HG02884 (cell line): ENCODE results near the gene HES5.
"Not testable (repeated sequence)": the region's sequence is repeated elsewhere in the genome, so short reads cannot be mapped to it uniquely, and the experiment has no call there.

ENCODE experiments used
- ATAC-seq: cut with Tn5 transposase; IDR thresholded peaks from one replicate; pipeline ENCODE4 v1.9.1; 2021; ENCODE audit warnings: mild to moderate bottlenecking, moderate library complexity; ENCODE audit not compliant: unreplicated experiment

The HES5 gene

DNA sequence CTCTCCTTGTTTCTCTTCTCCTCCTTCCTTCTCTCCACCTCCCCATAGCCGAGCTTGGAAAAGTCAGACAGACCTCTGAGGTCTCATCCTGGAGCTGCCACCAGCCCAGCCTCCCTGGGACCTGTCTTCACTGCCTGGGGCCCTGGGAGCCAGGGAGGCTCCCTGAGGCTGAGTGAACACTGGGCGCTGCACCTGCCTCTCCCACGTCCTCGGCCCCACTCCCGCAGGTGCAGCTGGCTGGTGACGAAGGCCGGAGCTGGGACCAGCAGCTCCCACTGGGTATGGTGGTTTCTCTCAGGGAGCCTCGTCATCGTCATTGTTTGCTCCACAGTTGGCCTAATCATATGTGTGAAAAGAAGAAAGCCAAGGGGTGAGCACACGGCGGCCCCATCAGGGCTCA is 31.4 kb upstream of the HES5 start:
- no peak for ATAC-seq

DNA sequence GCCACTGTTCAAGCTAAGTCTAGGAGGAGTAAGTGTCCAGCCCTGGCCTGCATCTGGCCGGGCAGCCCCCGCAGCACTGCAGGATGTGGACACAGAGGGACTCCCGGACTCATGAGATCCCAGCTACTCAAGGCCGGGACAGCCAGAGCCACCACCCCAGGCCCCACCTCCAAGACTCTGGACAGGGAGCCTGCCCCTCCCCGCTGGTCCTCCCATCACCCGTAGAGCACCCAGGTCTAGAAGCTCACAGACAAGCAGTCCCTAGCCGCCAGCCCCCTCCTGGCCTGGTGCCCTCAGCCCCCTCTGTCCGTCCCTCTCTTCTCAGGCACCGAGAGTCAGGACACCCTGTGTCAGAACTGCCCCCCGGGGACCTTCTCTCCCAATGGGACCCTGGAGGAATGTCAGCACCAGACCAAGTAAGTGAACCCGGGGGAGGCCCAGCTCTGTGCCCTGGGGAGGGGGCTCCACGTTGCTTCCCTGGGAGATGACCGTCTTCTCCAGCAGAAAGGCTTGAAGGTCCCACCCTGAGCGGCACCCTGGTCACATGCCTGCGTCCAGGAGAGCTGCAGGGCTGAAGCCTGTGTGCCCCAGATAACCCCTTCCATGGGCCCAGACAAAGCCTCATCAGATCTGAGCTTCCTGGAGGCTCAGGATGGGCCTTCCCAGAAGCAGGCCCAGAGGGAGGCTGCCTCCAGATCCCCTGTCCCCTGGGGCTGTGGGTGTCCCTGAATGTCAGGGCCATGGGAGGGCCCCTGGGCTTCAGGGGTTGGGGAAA is 30.4 kb upstream of the HES5 start:
- no peak for ATAC-seq

DNA sequence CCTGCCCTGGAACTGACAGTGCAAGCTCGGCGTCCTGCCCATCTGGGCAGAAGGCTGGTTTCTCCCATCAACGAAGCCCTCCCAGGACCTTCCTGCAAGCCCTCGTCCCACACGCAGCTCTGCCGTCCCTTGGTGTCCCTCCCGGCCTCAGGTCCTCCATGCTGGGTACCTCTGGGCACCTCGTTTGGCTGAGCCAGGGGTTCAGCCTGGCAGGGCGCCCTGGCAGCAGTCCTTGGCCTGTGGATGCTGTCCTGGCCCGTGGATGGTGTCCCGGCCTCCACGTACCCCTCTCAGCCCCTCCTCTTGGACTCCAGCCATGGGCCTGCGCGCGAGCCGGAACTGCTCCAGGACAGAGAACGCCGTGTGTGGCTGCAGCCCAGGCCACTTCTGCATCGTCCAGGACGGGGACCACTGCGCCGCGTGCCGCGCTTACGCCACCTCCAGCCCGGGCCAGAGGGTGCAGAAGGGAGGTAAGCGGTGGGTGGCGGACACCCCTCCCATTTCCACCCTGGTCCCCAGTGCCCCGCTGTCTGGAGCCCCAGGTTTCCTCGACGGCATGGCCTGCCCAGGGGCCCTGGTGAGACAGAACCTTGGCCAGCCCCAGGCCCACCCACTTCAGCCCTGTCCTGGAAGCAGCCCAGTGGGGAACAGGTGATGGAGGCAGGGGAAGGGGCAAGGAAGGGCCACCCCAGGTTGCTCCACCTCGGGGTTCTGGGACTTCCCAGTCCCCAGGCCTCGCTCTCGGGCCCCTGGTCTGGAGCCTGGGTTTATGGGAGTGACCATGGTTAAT is 29.6 kb upstream of the HES5 start:
- no peak for ATAC-seq

DNA sequence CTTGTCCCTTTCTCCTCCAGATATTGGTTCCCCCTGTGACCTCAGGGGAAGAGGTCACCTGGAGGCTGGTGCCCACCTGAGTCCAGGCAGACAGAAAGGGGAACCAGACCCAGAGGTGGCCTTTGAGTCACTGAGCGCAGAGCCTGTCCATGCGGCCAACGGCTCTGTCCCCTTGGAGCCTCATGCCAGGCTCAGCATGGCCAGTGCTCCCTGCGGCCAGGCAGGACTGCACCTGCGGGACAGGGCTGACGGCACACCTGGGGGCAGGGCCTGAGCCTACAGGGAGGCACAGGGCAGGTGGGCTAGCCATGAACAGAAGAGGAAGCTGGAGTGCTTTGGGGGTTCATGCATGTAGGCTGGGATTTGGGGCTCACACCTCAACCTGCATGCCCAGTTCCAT is 28.8 kb upstream of the HES5 start:
- ATAC-seq: no peak

DNA sequence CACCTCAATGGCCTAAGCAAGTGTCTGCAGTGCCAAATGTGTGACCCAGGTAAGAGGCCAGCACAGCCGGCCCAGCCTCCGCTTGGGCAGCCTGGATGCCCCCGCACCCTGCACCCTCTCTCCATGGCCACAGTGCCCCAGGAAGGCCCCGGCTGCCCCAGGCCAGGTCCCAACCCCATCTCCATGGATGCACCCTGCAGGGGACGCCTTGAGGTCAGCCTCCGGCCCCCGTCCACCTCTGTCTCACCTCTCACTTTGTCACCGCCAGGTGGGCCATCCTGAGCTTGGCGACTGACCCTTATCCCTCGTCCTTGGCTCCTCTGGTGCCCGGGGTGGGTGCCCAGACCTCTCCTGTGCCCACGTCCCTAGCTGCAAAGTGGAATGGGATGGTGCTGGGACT is 28.4 kb upstream of the HES5 start:
- no peak for ATAC-seq

DNA sequence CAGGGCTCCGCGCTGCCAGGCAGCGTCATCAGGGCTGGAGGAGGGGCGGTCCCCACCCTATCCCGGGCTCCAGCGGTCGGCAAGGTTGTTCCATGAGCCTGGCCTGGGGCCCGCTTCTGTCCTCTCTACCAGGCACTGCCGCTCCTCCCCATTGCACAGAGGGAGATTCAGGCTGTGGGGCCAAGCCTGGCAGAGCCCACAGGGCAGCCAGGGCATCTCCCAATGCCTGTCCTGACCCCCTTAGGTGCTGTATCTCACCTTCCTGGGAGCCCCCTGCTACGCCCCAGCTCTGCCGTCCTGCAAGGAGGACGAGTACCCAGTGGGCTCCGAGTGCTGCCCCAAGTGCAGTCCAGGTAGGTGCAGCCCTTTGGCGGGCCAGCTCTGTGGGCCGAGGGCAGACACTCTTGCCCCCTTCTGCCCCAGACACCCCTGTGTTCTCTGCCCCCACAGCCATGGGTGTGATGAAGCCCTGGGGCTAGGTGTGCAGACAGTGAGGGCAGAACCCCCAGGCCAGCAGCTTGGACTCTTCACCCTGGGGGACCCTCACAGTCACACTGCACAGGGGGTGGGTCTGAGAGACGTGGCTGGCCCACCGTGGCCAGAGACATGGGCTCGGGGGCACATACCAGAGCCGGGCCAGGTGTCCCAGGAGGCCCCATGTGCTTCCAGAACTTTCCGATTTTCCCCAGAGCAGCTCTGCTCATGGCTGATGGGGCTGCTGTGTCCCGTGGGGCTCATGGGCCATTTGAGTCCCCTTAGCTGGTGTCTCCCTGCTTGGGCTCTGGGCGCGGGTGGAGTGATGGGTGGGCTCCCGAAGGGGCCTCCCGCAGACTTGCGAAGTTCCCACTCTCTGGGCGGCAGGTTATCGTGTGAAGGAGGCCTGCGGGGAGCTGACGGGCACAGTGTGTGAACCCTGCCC is 27.7 kb upstream of the HES5 start:
- ATAC-seq: no peak

DNA sequence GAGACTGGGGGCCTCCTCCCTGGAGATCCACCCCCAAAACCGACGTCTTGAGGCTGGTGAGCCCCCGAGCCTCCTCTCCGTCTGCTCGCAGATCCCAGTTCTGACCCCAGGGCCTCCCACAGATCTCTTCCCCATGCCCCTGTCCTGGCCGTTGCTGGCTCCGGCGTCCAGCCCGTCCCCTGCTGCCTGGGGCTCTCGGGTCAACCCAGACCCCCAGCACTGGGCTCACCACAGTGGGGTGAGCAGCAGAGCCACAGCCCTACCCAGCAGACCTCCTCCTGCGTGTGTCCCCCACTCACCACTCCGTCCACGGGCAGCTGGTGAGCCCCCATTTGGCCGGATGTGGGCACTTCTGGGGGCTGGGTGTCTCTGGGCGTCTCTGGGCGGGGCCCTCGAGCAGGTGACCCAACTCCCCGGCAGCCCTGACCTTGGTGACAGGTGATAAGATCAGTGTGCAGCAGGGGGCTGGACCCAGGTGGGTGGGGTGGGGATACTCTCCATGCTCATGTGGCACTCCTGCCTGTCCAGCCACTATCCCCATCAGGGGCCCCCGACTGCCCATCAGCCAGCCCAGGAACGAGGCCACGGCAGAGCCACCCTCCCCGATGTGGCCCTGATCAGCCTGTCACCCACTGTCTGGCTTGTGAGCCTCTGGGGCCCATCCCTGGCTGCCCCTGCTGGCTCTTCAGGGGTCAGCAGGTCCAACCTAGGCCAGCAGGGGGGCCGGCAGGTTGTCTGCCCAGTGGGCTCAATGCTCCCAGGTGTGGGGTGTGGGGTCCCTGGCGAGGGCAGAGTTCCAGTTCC is 26.8 kb upstream of the HES5 start:
- ATAC-seq: no peak

DNA sequence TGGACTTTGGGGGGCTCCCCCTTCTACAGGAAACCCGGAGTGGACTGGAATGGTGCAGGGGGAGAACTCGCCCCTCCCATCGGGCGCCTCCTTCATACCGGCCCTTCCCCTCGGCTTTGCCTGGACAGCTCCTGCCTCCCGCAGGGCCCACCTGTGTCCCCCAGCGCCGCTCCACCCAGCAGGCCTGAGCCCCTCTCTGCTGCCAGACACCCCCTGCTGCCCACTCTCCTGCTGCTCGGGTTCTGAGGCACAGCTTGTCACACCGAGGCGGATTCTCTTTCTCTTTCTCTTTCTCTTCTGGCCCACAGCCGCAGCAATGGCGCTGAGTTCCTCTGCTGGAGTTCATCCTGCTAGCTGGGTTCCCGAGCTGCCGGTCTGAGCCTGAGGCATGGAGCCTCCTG is 26.2 kb upstream of the HES5 start, which contains the start of gene TNFRSF14:
Gene TNFRSF14, plus strand, starts transcription at position 95 of the 401 bp plus-strand sequence. Its CDS starts 294 bp downstream, at position 389.
- no peak for ATAC-seq

DNA sequence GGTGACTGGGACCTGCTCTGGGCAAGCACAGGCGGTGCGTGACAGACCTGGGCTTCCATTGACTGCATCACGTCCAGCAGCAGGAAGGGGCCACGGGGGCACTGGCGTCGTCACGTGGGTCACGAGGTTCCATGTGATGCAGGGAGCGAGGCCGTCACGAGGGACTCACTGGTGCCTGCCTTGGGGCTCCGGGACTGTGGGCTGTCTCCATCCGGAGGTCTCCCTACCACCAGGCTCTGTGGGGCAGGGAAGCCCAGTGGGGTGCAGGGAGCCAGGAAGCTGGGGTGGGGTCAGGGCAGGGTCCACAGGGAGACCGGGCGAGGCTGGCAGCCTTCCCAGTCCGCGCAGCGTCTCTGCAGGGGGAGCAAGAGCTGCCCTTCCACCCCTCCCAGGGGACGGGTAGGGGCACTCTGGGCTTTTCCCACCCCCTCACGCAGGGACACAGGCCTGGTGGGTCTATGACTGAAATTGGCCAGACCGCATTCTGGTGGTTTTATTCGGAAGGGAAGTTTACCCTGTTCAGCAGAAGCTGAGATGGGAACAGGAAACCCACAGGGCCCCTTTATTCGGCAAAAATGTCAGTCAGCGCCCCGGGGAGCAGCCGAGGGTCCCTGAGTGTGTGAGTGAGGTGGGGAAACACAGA is 25.7 kb upstream of the HES5 start:
- ATAC-seq: no peak

DNA sequence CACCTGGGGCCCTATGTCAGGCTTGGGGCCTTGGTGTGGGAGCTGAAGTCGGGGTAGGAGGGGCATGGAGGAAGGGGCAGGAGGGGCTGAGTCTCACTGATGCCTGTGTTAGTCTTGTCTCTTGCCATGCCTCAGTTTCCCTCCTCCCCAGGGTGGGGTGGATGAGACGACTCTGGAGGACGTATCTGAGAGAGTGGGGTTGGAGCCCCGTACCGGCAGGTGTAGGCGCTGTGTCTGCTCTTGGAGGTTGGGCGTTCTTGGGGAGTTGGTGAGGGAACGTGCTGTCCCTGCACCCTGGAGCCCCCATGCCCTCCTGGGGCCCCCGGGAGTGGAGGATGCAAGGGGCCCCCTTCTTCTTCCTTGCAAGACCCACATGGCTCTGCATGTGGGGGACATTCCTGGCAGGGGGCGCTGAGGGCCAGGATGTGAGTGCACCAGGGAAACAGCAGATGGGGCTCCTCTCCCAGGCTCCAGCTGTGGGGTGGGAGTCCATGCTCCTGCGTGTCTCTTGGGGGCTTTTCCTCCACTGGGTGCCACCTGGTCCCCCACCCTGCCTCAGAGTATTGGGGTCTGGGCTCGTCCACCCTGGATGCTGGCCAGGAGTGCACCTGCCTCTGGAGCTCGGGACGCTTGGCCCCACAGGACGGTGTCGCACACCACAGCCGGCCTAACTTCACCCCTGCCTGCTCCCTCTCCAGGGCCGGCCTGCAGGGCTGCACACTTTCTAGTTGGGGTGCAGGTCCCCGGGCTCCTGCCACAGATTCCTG is 24.7 kb upstream of the HES5 start:
- ATAC-seq: no peak

DNA sequence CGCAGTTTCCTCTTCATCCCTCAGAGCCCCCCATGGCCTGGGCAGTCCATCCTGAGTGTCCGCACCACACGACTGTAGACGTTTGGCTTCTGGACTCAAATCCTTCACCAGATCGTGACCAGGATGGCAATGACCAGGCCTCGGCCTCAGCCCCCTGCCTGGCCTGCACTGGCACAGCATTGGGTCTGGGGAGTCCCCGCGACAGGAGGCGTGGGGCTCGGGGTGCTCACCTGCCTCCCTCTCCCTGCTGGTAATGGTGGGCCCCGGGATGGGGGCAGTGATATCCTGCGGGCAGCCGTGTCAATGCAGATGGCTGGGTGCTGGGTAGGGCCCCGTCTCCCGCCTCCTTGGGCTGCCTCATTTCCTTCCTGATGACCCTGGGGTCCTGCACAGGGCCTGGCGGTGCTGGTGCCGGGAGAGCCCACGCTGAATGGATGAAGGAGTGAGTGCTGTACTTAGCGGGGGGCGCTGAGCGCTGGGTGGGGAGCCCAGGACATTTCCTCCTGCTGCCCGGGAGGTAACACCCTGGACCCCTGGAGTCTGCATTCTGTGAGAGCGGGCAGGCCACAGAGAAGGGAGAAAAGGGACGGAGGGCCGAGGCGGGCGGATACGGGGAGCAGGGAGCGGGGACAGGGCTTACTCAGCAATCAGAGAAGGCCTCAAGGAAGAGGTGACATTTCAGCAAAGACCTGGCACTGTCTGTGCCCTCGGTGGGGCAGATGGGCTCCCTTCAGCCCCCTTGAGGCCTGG is 24.0 kb upstream of the HES5 start:
- no peak for ATAC-seq

DNA sequence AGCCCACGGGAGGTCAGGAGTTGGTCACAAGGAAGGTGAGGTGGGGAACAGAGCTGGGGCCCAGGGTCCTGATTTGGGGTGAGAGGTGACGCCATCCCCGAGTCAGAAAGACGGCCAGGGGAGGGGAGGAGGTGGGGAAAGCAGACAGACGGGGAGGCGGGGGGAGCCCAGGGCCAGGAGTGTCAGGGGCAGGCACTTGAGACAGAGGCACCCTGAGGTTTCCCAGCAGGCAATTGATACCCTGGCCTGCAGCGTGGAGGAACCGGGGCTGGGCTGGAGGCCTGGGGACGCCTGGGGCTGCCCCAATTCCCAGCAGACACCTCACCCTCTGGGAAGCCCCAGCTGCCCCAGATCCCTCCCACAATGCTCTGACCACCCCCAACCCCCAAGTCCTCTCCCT is 23.0 kb upstream of the HES5 start:
- ATAC-seq: not testable (repeated sequence)

DNA sequence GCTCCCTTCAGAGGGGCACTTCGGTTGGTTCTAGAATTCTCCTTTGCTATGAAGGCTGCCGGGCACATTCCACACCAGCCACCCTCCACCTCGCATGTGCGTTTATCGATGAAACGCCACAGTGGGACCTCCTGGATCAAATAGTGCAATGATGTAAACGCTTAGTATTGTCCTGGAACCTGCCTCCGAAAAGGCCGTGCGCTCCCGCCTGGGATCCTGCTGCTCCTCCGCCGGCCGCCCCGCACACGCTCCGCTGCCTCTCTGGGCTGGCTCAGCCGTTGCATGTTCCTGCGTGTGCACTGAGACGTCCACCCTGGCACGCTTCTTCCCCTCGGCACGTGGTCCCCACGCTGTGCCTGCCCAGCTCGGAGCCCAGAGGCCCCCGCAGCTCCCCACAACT is 22.1 kb upstream of the HES5 start:
- no peak for ATAC-seq

DNA sequence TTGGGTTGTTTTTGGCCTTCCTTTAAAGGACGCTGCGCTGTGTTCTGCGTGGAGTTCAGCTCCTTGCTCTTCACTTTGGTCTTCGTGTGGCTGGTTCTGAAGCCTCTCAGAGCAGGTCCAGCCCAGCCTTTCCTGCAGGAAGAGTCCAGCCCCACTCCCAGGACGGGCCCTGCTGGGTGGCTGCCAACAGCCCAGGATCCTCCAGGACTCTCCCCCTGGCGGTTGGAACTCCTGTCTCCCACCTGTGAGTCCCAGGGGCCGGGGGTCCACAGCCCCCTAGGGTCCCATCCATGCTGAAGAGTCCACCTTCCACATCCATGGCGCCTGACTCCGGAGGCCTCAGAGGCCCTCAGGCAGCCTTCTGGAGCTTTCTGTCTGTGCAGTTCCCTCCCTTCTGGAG is 21.5 kb upstream of the HES5 start:
- ATAC-seq: not testable (repeated sequence)

DNA sequence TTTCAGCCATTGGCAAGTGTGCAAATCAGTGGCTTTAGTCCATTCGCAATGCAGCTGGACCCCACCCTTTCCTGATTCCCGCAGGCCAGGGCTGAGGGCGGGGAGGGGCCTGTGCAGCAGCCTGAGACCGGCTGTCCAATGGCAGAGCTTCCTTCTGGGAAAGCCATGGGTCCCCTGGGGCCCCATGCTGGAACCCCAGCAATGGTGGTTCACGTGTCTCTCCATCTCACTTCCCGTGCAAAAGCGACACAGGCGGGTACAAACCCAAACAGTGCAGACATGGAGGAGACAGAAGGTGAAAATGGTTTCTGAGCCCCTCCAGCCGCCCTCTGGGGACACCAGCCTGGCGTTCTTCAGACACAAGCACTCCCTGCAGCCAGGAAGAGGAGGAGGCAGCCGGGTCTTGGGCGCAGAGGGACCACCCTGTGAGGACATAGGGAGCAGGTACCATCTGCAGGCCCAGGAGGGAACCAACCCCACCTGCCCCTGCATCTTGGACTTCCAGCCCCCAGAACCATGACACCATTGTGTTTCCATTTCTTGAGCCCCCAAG is 20.3 kb upstream of the HES5 start:
- ATAC-seq: not testable (repeated sequence)

DNA sequence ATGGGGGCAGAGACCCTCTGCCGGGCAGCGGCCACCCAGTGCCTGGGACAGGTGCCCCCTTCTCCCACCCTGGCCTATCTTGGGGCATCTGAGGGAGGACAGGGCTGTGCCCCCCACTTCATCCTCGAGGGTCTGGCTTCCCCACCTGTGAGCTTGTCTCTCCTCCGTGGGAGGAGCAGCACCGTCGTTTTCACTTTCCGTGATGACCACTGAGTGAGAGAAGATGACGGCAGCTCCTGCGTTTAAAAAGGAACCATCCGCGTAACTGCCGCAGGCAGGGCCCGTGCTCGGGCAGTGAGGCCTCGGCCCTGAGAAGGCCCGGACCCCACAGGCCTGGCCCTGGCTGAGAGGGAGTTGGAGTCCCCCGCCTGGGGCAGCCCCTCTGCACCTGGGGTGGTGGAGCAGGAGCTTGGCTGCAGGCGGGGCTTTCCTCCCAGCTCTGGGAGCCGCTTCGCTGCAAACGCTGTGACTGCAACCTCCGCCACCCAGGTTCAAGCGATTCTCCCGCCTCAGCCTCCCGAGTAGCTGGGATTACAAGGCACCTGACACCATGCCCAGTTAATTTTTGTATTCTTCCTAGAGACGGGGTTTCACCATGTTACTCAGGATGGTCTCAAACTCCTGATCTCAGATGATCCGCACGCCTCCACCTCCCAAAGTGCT is 19.4 kb upstream of the HES5 start:
- ATAC-seq: not testable (repeated sequence)

DNA sequence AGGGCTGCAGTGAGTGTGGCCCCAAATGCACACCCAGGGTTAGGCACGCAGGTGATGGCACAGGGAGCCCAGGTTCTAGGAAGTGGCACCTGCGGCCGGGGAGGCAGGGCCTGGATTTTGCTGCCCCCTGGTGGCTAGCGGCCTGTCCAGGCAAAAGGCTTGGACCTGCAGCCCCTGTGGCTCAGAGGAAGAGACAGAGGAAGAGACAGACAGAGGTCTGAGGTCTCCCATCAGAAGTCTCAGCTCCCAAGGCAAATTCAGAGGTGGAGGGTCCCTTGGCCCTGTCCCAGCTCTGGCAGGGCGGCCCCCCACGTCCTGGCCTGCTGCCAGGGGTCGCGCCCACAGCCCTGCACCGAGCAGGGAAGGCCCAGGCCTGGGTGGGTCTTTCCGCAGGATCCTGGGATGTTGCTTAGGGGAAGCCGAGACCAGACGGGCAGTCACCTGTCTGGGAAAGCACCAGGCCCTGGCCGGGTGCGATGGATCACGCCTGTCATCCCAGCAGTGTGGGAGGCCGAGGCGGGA is 18.1 kb upstream of the HES5 start:
- ATAC-seq: no peak
